ENCODE results near the gene EDIL3.

DNA sequence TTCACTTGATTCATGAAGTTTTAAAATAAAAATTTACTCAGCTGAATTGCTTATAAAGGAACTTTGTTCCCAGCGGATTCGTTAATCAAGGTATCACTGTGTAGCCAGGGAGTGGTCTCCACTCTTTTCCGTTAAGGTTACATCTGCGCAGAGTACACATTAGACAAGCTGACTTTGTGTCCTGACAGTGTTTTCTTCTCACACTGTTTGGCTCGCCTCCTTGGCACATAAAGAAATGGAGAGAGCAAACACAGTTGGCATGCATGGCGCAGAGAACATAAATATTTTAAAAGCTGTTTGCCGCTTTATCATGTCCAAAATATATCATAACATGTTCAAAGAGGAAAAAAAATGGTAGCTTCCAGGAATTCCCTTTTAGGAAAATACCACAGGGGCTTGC, 153.2 kb downstream of the EDIL3 start:
- TF ChIP-seq, protein P1, sequence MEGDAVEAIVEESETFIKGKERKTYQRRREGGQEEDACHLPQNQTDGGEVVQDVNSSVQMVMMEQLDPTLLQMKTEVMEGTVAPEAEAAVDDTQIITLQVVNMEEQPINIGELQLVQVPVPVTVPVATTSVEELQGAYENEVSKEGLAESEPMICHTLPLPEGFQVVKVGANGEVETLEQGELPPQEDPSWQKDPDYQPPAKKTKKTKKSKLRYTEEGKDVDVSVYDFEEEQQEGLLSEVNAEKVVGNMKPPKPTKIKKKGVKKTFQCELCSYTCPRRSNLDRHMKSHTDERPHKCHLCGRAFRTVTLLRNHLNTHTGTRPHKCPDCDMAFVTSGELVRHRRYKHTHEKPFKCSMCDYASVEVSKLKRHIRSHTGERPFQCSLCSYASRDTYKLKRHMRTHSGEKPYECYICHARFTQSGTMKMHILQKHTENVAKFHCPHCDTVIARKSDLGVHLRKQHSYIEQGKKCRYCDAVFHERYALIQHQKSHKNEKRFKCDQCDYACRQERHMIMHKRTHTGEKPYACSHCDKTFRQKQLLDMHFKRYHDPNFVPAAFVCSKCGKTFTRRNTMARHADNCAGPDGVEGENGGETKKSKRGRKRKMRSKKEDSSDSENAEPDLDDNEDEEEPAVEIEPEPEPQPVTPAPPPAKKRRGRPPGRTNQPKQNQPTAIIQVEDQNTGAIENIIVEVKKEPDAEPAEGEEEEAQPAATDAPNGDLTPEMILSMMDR (IDR thresholded peaks at IDR 0.05; ENCODE audit: low read depth, low read length), result no peak
- no peak for TF ChIP-seq EZH2phosphoT487 (IDR thresholded peaks at IDR 0.05; ENCODE audit: low read depth)
